GM23248 (cell line): ENCODE measurements around the gene MTFR1L. TPM values are rescaled to one million over a fixed set of nuclear protein-coding genes. Genes with fewer than 3 reads are reported as not detected.
A peak's percentile ranks its signal among the peaks of the same experiment; 100 is the strongest.

ENCODE experiments used
- DNase-seq: peaks from one replicate; pipeline ENCODE4 v3.0.0-alpha.2; 2015
- H2AFZ ChIP-seq: fragments of 200-600 bp; sonication (generic); 2 replicates; pipeline ENCODE4 v1.6.1; 2016; ENCODE audit warnings: antibody characterized with exemption
- H3F3A ChIP-seq: fragments of 200-600 bp; sonication (generic); 2 replicates; pipeline ENCODE4 v1.6.1; 2016; ENCODE audit warnings: mild to moderate bottlenecking, antibody characterized with exemption, mixed run types; ENCODE audit not compliant: insufficient read depth
- H3K27ac ChIP-seq: fragments of 200-600 bp; sonication (generic); 2 replicates; pipeline ENCODE4 v1.5.1; 2016; ENCODE audit warnings: mild to moderate bottlenecking
- H3K27me3 ChIP-seq: fragments of 200-600 bp; sonication (generic); replicated peaks from 2 replicates; pipeline ENCODE4 v1.6.1; 2016; ENCODE audit warnings: mild to moderate bottlenecking; ENCODE audit not compliant: insufficient read depth
- H3K36me3 ChIP-seq: fragments of 200-600 bp; sonication (generic); 2 replicates; pipeline ENCODE4 v1.6.1; 2016; ENCODE audit warnings: low read depth, mild to moderate bottlenecking
- H3K4me1 ChIP-seq: fragments of 200-600 bp; sonication (generic); 2 replicates; pipeline ENCODE4 v1.6.1; 2016; ENCODE audit warnings: mild to moderate bottlenecking; ENCODE audit not compliant: insufficient read depth
- H3K4me2 ChIP-seq: fragments of 200-600 bp; sonication (generic); one replicate; pipeline ENCODE4 v1.6.1; 2016; ENCODE audit warnings: mild to moderate bottlenecking; ENCODE audit not compliant: unreplicated experiment
- H3K4me3 ChIP-seq: fragments of 200-600 bp; sonication (generic); 2 replicates; pipeline ENCODE4 v1.5.1; 2016; ENCODE audit warnings: mild to moderate bottlenecking
- H3K79me2 ChIP-seq: fragments of 200-600 bp; sonication (generic); 2 replicates; pipeline ENCODE4 v1.6.1; 2016; ENCODE audit warnings: mild to moderate bottlenecking; ENCODE audit not compliant: insufficient read depth
- H3K9ac ChIP-seq: fragments of 200-600 bp; sonication (generic); 2 replicates; pipeline ENCODE4 v1.6.1; 2016; ENCODE audit warnings: mild to moderate bottlenecking
- H3K9me2 ChIP-seq: fragments of 200-600 bp; sonication (generic); 2 replicates; pipeline ENCODE4 v1.6.1; 2016; ENCODE audit warnings: mixed run types, mild to moderate bottlenecking, moderate library complexity; ENCODE audit not compliant: insufficient read depth
- H3K9me3 ChIP-seq: fragments of 200-600 bp; sonication (generic); one replicate; pipeline ENCODE4 v1.6.1; 2017; ENCODE audit warnings: low read depth
- H4K20me1 ChIP-seq: fragments of 200-600 bp; sonication (generic); 2 replicates; pipeline ENCODE4 v1.6.0; 2016; ENCODE audit not compliant: insufficient read depth
- EZH2 ChIP-seq: fragments of 200-600 bp; sonication (generic); IDR thresholded peaks from 2 replicates; pipeline ENCODE4 v1.6.1; 2018; ENCODE audit warnings: antibody characterized with exemption, mild to moderate bottlenecking; ENCODE audit not compliant: insufficient read depth, poor library complexity, severe bottlenecking
- EZH2phosphoT487 ChIP-seq: fragments of 200-600 bp; sonication (generic); IDR thresholded peaks from 2 replicates; pipeline ENCODE4 v1.6.1; 2018; ENCODE audit warnings: antibody characterized with exemption, moderate library complexity, mild to moderate bottlenecking, low read depth; ENCODE audit not compliant: insufficient read depth
- WGBS, 2 experiments: methylation state at CpG; one replicate each; pipeline ENCODE4 v1.1.6; 2015 to 2017; ENCODE audit warnings: low lambda C conversion rate in 2 of 2, low coverage in 1 of 2; ENCODE audit errors: missing lambda C conversion rate in 2 of 2; 5-methylcytosine and 5-hydroxymethylcytosine counted together
- in situ Hi-C: fragments of 300-500 bp; cut with MboI; formaldehyde crosslinking; loops from 2 replicates; pipeline ENCODE4 v1.15.0; 2020
- polyA plus RNA-seq: library from polyadenylated mRNA; unstranded; fragments of >200 nt; fragmentation: Nextera tagmentation; extraction: Ambion mirVana; gene quantifications from 2 replicates; pipeline ENCODE4 v1.2.1, GENCODE V29; 2016
- total RNA-seq: library from RNA; depleted of rRNA; stranded (reverse); fragments of >200 nt; shearing (Covaris generic); gene quantifications from 2 replicates; pipeline ENCODE4 v1.2.3, GENCODE V29; 2014

The MTFR1L gene
- total and polyA plus RNA-seq, 2 experiments from 2014 or later = 57.2 to 78.1 TPM

DNA sequence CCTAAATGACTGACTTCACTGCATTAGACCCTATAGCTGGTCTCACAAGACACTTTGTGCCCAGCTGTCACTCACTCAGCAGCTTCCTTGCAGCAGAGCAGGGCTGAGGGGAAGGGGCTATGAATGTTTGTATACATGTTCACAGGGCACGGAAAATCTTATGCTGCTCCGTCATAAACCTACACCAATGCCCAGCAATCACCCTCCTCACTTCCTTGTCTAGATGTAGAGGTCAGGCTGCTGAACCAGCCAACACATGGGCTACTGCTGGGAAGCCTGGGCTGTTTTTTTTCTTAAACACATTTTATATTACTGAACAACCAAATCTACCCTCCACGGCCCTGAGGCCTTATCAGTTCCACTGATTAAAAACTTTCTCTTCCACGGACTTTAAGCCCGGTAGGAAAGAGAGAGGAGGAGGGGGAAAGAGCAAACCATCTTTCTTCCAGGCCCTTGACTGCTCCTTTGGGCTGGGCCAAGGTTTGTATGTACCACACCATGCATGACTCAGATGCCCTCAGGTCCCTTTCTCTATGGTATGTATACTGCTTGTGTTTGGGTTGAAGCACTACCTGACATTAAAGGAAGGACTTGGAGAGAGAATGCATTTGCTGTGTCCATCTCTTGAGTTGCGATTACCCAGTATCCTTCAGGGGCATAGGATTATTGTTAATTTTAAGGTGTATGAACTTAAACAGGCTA lies 12.7 kb downstream of the MTFR1L start:
- no peaks in the 10 kb centered on the region for H3K9me2 ChIP-seq
- no peak for DNase-seq
- peaks cover under 1% of the 10 kb centered on the region; the same call in 1 of the 2 replicates for H3F3A ChIP-seq
- 91 to 96% methylated on average over 6 of the region's 6 CpGs for WGBS, 2 experiments
- no peaks in the 10 kb centered on the region for H3K4me1 ChIP-seq
- peaks cover 61% of the 10 kb centered on the region for H3K36me3 ChIP-seq
- no peak overlapping the region for H2AFZ ChIP-seq
- no peak overlapping the region for H3K27ac ChIP-seq
- no peak overlapping the region for H3K9ac ChIP-seq
- in situ Hi-C loops = no loop called here
- H3K27me3 ChIP-seq = no peaks in the 10 kb centered on the region
- no peak overlapping the region for H3K4me2 ChIP-seq
- no peaks in the 10 kb centered on the region for H4K20me1 ChIP-seq
- no peaks in the 10 kb centered on the region for H3K9me3 ChIP-seq
- no peak for TF ChIP-seq EZH2phosphoT487
- no peak for TF ChIP-seq EZH2
- H3K4me3 ChIP-seq = no peak overlapping the region
- H3K79me2 ChIP-seq = no peaks in the 10 kb centered on the region; the same call in 1 of the 2 replicates

DNA sequence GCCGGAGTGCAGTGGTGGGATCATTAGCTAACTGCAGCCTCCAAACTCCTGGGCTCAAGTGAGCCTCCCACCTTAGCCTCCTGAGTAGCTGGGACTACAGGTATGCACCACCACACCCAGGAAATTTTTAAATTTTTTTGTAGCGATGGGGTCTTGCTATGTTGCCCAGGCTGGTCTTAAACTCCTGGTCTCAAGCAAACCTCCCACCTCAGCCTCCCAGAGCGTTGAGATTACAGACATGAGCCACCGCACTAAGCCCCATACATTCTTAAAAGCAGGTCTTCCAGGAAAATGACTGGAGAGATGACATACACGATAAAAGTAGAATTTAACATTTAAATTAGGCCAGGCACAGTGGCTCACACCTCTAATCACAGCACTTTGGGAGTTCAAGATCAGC lies 13.4 kb downstream of the MTFR1L start:
- H3K4me3 ChIP-seq = no peak overlapping the region
- H3K27ac ChIP-seq = no peak overlapping the region
- H3K4me1 ChIP-seq = no peaks in the 10 kb centered on the region
- 98 to 99% methylated on average over 5 of the region's 5 CpGs for whole genome bisulfite sequencing, 2 experiments
- H3K27me3 ChIP-seq = no peaks in the 10 kb centered on the region
- no peaks in the 10 kb centered on the region; the same call in 1 of the 2 replicates for H3K79me2 ChIP-seq
- peaks cover 55% of the 10 kb centered on the region for H3K36me3 ChIP-seq
- no peaks in the 10 kb centered on the region for H3K9me3 ChIP-seq
- H3K9ac ChIP-seq = no peak overlapping the region
- in situ Hi-C loops = no loop called here
- H3K9me2 ChIP-seq = no peaks in the 10 kb centered on the region
- H4K20me1 ChIP-seq = no peaks in the 10 kb centered on the region
- TF ChIP-seq EZH2 = no peak
- TF ChIP-seq EZH2phosphoT487 = no peak
- H2AFZ ChIP-seq = no peak overlapping the region
- peaks cover 4% of the 10 kb centered on the region; the same call in 1 of the 2 replicates for H3F3A ChIP-seq
- DNase-seq = no peak
- H3K4me2 ChIP-seq = no peak overlapping the region

DNA sequence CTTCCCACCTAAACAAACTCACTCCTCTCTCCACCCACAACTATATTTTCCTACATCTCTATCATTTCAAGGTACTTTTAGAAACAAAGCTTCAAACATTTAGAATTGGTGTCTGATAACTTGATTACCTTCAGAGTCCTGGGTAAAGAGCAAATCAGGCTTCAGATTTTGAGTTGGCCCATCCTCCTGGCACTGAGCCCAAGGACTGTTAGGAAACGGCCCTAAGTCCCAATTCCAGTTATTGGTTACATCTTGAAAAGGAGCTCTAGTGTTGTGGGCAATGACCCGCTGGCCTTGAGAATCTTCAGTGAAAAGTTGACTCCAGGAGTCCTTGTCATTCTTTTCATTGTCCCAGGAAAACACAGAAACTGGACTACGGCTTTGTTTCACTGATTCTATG lies 15.1 kb downstream of the MTFR1L start:
- H4K20me1 ChIP-seq = no peaks in the 10 kb centered on the region
- H3K79me2 ChIP-seq = peaks cover 8% of the 10 kb centered on the region; the same call in 1 of the 2 replicates
- no peaks in the 10 kb centered on the region for H3K27me3 ChIP-seq
- no peaks in the 10 kb centered on the region for H3K9me3 ChIP-seq
- peaks cover 4% of the 10 kb centered on the region; the same call in 1 of the 2 replicates for H3F3A ChIP-seq
- H3K4me3 ChIP-seq = no peak overlapping the region
- no peak overlapping the region for H2AFZ ChIP-seq
- no peak overlapping the region for H3K27ac ChIP-seq
- H3K4me2 ChIP-seq = no peak overlapping the region
- peaks cover 38% of the 10 kb centered on the region for H3K36me3 ChIP-seq
- no peak for TF ChIP-seq EZH2phosphoT487
- TF ChIP-seq EZH2 = no peak
- no peak overlapping the region for H3K9ac ChIP-seq
- in situ Hi-C loops = no loop called here
- H3K9me2 ChIP-seq = no peaks in the 10 kb centered on the region
- DNase-seq = no peak
- WGBS, 2 experiments = 58% methylated on average over 3 of the region's 3 CpGs
- no peaks in the 10 kb centered on the region for H3K4me1 ChIP-seq

DNA sequence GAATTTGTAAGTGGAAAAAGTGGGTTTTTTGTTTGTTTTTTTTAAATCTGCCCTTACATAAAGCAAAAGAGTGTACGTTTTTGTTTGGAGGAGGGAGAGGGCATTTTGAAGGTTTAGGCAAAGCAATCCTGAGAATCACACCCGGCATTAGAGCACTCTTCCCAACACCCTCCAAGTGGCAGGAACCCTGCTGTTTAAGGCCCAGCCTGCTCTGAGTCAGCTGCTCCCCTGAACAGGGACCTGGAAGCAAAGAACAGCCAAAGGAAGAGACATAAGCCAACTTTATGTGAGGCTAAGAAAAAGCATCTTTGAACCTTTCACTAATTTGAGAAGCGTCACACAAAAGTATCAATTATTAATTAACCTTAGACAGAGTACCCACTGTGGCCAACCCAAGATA lies 16.9 kb downstream of the MTFR1L start:
- H3K4me1 ChIP-seq = no peaks in the 10 kb centered on the region
- TF ChIP-seq EZH2phosphoT487 (no peak), EZH2 (no peak)
- H3K9me2 ChIP-seq = no peaks in the 10 kb centered on the region
- no peak overlapping the region for H3K4me3 ChIP-seq
- in situ Hi-C loops = no loop called here
- H3K36me3 ChIP-seq = peaks cover 25% of the 10 kb centered on the region
- 82 to 90% methylated on average over 3 of the region's 3 CpGs for WGBS, 2 experiments
- no peak overlapping the region for H3K27ac ChIP-seq
- no peaks in the 10 kb centered on the region for H3K27me3 ChIP-seq
- H3K9ac ChIP-seq = no peak overlapping the region
- H3K9me3 ChIP-seq = no peaks in the 10 kb centered on the region
- no peak overlapping the region for H3K4me2 ChIP-seq
- DNase-seq = peak; percentile 20
- H3K79me2 ChIP-seq = peaks cover 8% of the 10 kb centered on the region; the same call in 1 of the 2 replicates
- H3F3A ChIP-seq = peaks cover 4% of the 10 kb centered on the region; the same call in 1 of the 2 replicates
- H4K20me1 ChIP-seq = no peaks in the 10 kb centered on the region
- no peak overlapping the region for H2AFZ ChIP-seq
